GM21381 (cell line): ENCODE results near the gene DGKD.
A peak's percentile ranks its signal among the peaks of the same experiment; 100 is the strongest.
"Not testable (repeated sequence)": the region's sequence is repeated elsewhere in the genome, so short reads cannot be mapped to it uniquely, and the experiment has no call there.

Source experiments
- ATAC-seq: cut with Tn5 transposase; IDR thresholded peaks from one replicate; pipeline ENCODE4 v1.9.1; 2021; ENCODE audit warnings: mild to moderate bottlenecking, moderate library complexity; ENCODE audit not compliant: unreplicated experiment

The DGKD gene

DNA sequence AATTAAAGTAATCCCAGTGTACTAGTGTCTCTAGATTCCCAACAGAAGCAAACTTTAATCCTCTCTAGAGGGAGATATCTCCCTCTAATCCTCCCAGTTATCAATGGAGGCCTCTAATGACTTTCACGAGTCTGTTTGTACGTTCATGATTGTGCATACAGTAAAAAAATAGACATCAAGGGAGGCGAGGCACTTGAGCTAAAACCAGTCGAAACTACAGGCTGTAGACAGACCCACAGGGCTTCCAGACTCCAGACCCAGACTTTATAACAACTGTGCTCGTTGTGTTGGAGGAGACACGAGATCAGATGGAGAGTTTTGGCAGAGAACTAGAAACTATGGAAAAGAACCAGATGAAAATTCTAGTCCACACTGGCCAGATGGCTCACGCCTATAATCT is 7.0 kb downstream of the DGKD start:
- ATAC-seq: no peak

DNA sequence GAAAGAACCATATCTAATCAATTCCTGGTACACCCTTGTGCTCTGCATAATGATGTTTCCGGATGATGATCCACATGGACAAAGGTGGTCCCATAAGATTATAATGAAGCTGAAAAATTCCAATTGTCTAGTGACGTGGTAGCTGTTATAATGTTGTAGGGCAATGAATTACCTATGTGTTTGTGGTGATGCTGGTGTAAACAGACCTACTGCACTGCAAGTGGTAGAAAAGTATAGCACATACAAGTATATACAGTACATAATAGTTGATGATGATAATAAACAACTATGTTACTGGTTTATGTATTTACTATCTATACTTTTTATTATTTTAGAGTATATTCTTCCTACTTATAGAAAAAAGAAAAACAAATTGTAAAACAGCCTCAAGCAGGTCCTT is 8.4 kb downstream of the DGKD start:
- ATAC-seq: no peak

DNA sequence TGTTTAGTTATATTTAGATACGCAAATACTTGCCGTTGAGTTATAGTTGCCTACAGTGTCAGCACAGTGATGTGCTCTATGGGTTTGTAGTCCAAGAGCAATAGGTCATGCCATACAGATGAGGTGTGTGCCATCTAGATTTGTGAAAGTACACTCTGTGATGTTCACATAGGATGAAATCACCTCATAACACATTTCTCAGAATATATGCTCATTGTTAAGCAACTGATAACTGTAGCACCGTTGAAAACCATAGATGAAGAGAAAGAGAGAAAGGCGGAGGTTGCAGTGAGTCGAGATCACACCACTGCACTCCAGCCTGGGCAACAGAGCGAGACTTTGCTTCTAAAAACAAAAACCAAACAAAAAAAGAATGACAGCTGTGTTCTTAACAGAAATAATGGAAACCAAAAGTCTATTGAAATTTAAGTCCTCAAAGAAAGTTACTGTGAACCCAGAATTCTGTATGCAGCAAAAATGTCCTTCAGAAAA is 9.5 kb downstream of the DGKD start:
- ATAC-seq: peak; percentile 52

DNA sequence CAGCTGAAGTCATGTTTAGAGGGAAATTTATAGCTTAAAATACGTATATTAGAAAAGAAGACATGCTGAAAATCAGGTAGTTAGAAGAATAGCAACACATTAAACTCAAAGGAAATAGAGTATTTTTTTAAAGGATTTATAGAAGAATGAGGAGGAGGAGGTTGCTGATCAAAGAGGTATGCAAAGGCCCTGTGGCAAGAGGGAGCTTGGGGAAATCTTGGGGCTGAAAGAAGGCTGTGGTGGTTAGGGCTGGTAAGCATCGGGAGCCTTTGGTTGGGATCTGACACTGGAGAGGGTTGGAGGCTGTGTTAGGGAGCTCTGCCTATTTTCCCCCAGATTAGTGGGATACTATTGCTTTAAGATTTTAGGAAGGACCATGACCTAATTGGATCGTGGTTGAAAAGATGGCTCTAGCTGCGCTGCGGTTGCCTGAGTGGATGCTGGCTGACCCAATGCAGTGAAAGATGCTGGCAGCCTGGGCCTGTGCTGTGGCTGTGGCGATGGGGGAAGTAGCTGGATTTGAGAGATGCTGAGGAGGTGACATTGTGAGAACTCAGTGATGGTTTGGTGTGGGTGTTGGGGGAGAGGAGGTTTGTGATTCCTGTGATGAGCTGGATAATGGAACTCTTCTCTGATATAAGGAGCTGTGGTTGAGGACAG is 11.7 kb downstream of the DGKD start:
- ATAC-seq: no peak

DNA sequence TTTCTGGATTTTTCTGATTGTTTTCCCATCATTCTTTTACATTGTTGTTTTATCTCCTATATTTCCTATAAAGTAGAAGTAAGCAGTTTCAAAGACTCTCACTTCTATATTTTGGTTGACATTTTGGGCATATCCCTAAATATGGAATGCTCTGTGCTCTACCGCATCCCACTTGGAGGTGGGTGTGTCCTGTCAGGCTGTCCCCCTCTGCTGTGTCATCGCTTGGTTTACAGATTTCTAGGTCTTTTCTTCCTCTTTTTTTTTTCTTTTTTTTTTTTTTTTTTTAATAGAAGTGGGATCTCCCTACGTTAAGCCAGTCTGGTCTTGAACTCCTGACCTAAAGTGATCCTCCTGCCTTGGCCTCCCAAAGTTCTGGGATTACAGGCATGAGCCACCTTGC is 13.3 kb downstream of the DGKD start:
- ATAC-seq: no peak

DNA sequence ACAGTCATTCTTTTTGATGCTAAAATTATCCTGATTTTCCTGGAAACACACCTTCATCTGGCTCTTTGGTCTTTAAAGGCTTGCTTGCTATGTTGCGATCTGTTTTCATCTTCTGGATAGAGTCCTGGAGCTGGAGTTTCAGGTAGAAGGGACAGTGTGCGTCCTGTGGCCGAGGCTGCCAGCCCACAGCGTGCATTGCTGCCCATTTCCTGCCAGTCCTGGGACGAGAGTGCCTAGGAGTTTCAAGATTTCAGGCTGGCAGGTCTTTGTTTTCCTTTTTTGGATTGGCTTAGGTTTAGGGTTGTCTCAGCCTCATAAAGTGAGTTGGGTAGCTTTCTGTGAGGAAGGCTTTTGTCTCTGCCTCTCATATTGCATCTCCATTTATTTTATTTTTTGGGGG is 14.5 kb downstream of the DGKD start:
- ATAC-seq: no peak

DNA sequence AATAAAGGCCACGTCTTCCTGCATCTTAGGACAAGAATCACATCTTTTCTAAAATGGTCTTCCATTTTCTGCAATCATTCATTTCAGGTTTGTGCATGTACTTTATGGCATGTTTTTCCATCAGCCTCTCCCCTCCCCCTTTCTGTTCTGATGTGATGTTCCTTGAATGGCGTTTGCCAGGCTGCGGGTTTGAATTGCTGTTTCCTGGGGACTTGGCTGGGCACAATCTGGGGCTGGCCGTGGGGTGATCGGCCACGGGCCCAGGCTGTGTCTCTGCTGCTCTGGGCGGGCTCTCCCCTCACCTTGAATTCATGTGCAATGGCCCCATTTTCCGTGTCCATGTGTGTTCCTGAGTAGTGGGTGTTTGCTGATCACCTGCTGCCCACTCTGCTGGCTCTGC is 15.2 kb downstream of the DGKD start:
- ATAC-seq: no peak

DNA sequence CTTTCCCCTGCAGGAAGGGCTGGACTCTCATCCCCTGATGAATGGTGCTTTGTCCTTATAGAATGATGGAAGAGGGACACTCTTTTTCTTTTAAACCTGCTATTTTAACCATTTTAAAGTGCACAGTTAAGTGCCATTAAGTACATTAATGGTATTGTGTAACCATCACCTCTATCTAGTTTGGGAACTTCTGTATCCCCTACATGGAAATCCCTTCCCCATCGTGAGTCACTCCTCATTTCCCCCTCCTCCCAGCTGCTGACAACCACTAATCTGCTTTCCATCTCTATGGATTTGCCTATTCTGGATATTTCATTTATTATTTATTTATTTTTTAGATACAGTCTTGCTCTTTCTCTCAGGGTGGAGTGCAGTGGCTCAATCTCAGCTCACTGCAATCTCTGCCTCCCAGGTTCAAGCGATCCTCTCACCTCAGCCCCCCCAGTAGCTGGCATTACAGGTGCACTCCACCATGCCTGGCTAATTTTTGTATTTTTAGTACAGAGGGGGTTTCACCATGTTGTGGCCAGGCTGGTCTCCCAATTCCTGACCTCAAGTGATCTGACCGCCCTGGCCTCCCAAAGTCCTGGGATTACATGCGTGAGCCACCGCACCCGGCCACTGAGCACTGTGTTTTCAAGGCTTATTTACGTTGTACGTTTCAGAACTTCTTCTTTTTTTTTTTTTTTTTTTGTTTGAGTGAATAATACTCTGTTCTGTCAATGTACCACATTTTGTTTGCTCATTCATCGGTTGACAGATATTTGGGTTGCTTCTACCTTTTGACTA is 15.8 kb downstream of the DGKD start:
- no peak for ATAC-seq

DNA sequence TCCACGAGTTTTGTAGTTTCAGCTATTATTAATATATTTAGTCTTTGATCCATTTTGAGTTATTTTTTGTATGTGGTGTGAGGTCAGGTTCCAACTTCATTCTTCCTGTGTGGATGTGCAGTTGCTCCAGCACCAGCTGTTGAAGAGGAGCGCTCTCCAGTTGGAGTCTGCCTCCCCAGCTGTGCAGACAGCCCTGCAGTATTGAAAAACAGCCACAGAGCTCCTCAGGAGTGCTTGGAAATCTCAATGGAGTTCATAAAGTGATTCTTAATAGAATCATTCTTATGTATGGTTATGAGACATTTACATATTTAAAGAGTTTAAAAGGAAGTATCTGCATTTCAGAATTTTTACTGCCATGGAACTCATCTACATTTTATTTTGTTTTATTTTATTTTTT is 17.3 kb downstream of the DGKD start:
- no peak for ATAC-seq

DNA sequence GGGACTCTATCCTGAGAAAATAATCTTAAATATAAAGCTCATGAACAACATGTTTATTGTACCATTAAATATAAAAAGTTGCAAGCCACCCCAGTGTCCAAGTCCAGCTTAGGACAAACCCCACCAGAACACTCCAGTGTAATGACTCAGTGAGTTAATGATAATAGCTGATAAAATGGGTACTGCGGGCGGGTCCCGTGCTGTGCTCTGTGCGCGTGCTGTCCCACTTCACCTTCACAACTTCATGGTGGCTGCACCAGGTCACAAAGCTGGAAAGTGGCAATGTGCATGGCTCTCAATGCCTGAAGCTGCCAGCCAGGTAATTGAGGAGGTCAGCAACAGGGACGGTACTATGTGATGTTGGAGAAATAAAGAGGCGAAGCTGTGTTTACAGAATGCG is 18.6 kb downstream of the DGKD start:
- no peak for ATAC-seq

DNA sequence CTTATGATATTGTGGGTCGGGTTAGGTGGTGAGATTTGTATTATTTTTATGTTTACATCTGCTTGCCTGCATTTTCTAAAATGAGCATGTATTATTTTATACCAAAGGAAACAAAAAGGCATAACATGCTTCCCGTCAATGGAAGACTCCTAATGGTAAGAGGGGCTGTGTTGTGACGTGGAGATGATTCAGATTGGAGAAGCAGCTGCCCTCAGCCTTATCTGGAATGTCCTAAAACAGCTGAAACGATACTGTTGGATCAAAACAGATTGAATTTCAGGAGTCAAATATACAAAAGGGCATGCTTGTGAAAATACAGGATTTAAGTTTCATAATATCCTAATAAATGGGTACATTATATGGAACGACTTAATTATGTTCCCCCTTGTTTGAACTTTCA is 19.0 kb downstream of the DGKD start:
- no peak for ATAC-seq

DNA sequence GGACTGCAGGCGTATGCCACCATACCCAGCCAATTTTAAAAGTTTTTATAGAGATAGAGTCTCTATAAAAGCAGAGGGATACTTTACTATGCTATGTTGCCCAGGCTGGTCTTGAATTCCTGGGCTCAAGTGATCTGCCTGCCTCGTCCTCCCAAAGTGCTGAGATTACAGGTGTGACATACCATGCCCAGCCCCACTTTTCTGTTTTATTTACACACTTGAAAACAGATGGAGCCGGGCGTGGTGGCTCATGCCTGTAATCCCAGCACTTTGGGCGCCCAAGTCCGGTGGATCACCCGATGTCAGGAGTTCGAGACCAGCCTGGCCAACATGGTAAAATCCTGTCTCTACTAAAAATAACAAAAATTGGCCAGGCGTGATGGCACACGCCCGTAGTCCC is 20.5 kb downstream of the DGKD start:
- ATAC-seq: not testable (repeated sequence)

DNA sequence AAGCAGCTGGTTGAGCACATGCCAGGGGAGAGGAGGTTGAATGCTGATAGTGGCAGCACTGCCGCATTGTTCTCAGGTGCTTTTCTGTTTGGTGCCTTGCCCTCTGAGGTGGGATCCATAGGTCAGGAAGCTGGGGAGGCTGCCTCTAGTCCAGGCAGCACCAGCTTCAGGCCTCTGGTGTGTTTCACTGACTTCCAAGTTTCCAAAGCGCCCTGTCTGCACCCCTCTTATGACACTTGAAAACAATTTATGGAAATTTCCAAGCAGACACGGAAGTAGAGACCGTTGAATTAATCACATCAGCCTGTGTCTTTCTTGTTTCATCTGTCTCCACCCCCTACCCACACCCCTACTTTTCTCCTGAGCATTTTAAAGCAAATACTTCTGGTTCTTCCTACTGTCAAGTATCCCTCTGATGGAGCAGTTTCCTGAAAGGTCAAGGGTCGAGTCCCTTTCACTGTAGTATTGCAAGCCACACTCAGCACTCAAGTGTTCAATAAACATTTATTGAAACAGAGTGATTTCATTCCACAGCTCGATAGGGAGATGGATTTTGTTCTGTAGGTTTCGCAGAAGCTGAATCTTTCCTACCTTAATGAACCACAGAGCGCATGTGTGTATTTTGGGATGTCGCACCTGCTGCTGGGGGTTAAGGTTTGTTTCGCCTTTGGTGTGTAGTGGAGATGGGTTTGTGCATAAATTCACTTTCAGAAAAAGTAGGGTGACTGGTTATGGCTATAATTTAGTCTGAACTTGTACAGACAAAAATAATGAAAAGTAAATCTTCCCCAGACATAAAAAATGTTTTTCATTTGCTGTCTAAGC is 21.4 kb downstream of the DGKD start:
- no peak for ATAC-seq

DNA sequence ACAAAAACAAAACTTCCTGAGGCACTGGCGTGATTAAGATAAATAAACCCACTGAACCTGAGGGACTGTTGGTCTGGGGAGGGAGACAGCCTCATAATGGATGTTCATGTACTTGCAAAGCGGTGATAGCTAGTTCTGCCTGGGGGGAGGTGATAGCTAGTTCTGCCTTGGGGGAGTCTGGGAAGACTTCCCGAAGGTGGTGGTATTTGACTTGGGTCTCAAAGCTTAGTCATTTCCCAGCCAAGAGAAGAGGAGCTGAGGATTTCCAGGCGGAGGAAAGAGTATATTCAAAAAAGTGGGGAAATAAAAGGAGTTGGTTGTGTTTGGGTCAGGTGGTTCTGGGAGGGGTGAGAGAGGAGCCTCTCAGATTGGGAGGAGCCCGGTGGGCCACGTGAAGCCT is 24.7 kb downstream of the DGKD start:
- ATAC-seq: no peak

DNA sequence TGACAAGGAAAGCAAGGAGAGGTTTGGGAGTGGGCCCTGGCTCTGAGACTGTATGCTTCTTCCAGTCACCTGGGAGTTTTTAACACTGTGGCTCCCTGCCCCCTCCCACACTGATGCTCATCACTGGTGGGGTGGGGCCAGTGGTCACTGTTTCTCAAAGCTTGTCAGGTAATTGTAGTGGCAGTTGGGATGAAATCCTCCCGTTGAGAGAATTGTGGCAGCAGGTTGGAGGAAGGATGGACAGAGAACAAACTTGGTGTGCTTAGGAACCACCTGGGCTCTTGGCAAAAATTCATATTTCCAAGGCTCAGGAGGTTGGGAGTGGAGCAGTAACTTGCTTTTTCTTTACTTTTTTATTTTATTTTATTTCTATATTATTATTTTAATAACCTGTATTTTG is 25.1 kb downstream of the DGKD start:
- no peak for ATAC-seq

DNA sequence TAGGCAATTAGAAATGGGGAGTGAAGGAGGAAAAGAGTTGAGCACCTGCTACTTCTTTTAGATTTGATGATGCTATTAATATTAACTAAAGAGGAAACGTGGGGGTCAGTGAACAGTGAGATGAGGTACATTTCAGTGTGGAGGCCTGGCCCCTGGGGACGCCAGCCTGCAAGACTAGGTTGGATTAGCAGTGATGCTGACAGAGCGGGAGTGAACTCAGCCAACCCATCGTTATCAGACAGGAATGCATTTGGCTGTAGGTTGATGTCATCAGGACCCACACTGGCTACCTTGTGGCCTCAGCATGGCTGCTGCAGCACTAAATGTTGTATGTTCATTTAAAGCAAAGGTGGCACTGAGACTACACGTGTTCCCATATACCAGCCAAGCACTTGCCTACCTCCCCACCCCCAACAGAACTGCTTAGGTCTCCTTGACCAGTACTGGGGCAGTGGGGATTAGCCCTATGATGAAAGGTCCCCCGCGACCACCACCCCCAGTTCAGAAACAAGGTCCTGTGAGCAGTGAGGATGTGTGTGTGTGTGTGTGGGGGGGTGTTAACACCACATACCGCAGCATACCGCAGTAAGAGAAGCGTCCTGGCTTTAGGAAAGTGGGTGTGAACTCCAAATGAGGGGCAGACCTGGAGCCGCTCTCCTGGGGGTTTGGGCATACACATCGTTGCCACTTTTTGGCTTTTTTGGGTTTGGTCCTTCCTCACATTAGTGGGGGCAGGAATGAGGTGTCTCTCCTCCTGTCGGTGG is 26.0 kb downstream of the DGKD start:
- no peak for ATAC-seq

DNA sequence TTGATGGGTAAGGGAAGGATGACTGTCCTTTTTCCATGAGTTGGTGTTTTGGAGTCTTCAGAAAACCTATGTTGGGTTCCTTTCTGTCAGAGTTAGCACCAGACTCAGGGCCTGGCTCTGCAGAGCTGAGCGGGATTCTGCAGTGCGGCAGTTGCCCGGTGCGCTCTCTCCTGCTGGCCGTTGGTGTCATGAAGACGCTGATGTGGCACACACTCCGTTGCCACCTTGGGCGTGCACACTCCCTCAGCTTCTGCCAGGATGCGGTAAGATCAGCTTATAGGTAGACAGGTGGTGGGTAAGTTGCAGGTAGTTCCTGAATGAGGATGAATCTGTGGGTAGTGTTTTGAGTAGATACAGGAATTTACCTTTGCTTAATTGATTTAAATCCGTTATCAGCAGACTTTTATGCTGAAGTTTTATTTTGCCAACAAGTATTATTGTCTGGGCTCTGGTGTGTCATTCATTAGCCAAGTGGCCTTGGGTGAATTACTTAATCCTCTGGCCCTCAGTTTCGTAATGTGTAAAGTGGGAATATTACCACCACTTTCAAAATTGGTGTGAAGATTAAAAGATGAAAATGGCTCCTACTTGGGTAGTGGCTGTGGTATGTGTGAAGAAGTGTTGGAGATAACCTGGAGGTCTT is 26.8 kb downstream of the DGKD start:
- ATAC-seq: no peak

DNA sequence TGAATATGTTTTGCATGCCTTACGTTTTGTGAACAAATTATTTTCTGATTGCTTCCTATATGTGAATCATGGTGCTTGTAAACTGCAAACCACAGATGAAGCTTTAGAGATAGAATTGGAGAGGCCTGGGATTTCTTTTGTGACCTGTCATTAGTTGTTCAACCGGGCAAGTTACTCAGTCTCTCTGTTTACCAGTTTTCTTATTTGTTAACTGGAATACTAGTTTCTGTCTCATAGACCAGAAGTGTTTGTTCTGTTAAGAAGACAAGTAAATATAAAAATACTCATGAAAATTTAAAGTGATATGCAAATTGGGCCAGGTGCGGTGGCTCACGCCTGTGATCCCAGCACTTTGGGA is 27.3 kb downstream of the DGKD start:
- ATAC-seq: no peak

DNA sequence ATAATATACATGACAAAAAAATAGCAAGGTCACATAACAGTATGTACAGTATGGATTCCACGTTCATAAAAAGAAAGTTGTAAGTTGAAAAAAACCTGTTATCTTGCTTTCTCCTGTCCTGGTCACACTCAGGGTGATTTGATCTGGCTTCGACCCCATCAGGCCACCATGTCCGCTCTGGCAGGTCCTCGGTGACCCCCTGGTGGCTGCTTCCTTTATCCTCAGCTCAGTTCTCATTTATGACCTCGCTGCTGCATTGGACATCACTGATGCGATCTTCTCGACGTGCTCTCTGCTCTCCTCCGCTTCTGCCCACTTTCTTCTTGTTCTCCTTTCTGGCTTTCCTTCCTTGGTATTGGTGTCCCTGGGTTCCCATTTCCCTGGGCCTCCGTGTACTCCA is 29.7 kb downstream of the DGKD start:
- ATAC-seq: no peak

DNA sequence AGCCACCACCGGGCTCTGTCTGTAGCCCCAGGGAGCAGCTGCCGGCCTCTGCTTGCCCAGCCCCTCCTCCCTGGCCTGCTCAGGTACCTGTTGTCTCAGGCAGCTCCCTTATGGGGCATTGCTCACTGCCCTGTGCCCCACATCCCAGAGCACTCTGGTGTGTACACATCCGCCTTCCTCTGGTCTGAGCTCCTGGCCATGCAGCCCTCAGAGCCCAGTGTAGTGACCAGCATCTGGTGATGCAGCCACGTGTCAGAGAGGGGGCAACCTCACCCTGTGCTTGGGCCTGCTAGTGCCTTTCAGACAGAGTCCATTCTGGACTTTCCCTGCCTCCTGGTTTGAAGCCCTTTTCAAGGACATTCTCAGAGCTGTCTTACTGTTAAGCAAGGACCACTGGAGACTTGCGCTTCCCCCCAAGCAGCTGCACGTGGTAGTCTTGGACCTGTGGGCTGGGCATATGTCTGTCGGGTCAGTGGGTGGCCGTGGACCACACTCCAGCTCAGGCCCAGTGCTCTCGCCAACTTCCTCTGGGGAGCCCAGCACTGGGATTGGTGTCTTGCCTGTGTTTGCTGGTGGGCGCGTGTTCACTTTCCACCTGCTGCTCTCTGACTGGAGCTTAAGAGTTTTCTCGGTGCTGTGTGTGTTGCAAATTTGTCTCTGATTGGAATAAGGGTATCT is 30.7 kb downstream of the DGKD start:
- ATAC-seq: no peak
